Measurements from ENCODE around the gene IRS2. TPM values are rescaled to one million over a fixed set of nuclear protein-coding genes. Genes with fewer than 3 reads are reported as not detected.

IRS2 gene
- total and polyA plus RNA-seq, 2 of the 8 experiments (the other 6 are each of a cell fraction or from before 2014, with no cell fraction given), result 2.6 to 17.0 TPM

- Histone ChIP-seq H3K4me1 (replicated peaks in 1 of 4; ENCODE audit: control insufficient read depth in 3 of 4, insufficient read depth in 4 of 4, low read length in 3 of 4) (peaks cover 0 to 2% (median 0%) of the 10 kb centered on the region in 4 experiments; a peak in 1 of 7 replicates), H4K8ac (ENCODE audit: extremely low read depth, insufficient read depth, low read length) (no peak overlapping the region), H3K4me2 (ENCODE audit: insufficient read depth in 1 of 2, low read depth in 2 of 2, low read length in 2 of 2) (no peak overlapping the region), H4K20me1 (replicated peaks in 1 of 2; ENCODE audit: control insufficient read depth in 1 of 2, insufficient read depth in 2 of 2, low read length in 2 of 2) (no peaks in the 10 kb centered on the region), H3K79me1 (ENCODE audit: low read depth, low read length) (no peaks in the 10 kb centered on the region), H2AK5ac (ENCODE audit: low read depth, low read length) (peak overlapping the region; percentile 88; the same call in 1 of the 2 replicates), H2BK20ac (ENCODE audit: low read length) (no peak overlapping the region), H4K91ac (replicated peaks; ENCODE audit: insufficient read length, low read length) (no peak overlapping the region), H3K4ac (replicated peaks; ENCODE audit: insufficient read length, low read depth, low read length) (no peak overlapping the region), H2AFZ (ENCODE audit: low read length) (no peak overlapping the region), H3K27ac (ENCODE audit: low read depth, low read length) (no peak overlapping the region), H3K23me2 (ENCODE audit: low read depth, low read length) (no peaks in the 10 kb centered on the region), H3K4me3 (ENCODE audit: extremely low read depth in 1 of 4, insufficient read depth in 2 of 4, low read depth in 3 of 4, low read length in 4 of 4) (no peak overlapping the region), H3K27me3 (replicated peaks in 1 of 4; ENCODE audit: control insufficient read depth in 3 of 4, extremely low read depth in 1 of 4, insufficient read depth in 3 of 4, low read length in 3 of 4) (no peaks in the 10 kb centered on the region), H2BK5ac (ENCODE audit: low read depth, low read length) (peak overlapping the region; percentile 28; the same call in 1 of the 2 replicates), H2BK15ac (ENCODE audit: low read length) (no peak overlapping the region), H3K9me3 (ENCODE audit: insufficient read depth in 2 of 2, low read depth in 1 of 2, low read length in 1 of 2) (peaks cover 3 to 6% of the 10 kb centered on the region in 2 experiments; a peak in 2 of 4 replicates), H2BK120ac (replicated peaks; ENCODE audit: low read depth, low read length) (no peak overlapping the region), H3K23ac (ENCODE audit: insufficient read length) (no peak overlapping the region), H3K36me3 (ENCODE audit: control insufficient read depth in 2 of 4, insufficient read depth in 4 of 4, low read length in 3 of 4) (no peaks in the 10 kb centered on the region), H3K79me2 (ENCODE audit: control insufficient read depth in 1 of 2, insufficient read depth in 2 of 2, low read length in 2 of 2) (no peaks in the 10 kb centered on the region), H4K5ac (ENCODE audit: insufficient read length, low read depth, low read length) (no peak overlapping the region), H2BK12ac (ENCODE audit: low read depth, low read length) (peak overlapping the region; percentile 82; the same call in 1 of the 2 replicates), H3K18ac (ENCODE audit: extremely low read depth, low read length) (no peak overlapping the region), H3K9ac (replicated peaks in 1 of 4; ENCODE audit: extremely low read depth in 1 of 4, low read depth in 3 of 4, low read length in 3 of 4) (no peak overlapping the region), H3K56ac (replicated peaks; ENCODE audit: insufficient read length, low read depth, low read length) (no peak overlapping the region), H3K14ac (ENCODE audit: insufficient read length) (no peak overlapping the region)
- CTCF ChIA-PET (ENCODE audit: partially characterized antibody), result interaction anchor here (0.7 to 1.8 kb wide), 2 partner anchors 25 to 54 kb away, joined by 4 read pairs; no protein-coding TSS in a partner anchor
- 93% methylated on average over 14 of the region's 14 CpGs; no CpG with 5 or more reads in 1 of the 2 experiments for WGBS, 2 experiments (ENCODE audit: extremely low coverage in 1 of 2, insufficient coverage in 1 of 2, insufficient read length in 1 of 2, insufficient replicate concordance in 2 of 2, low coverage in 1 of 2, low lambda C conversion rate in 2 of 2, missing lambda C conversion rate in 1 of 2)
- FAIRE-seq (no peak), DNase-seq (ENCODE audit: low read depth in 1 of 2, low spot score in 2 of 2) (no peak)
- POLR2A ChIA-PET (ENCODE audit: partially characterized antibody), result no interaction called here
- no peak for TF ChIP-seq FOSL1 (IDR thresholded peaks at IDR 0.05; ENCODE audit: insufficient read depth, low read depth, low read length)
- TF ChIP-seq CEBPB (IDR thresholded peaks at IDR 0.05; ENCODE audit: low read depth, low read length), result no peak
- TF ChIP-seq CHD1 (IDR thresholded peaks at IDR 0.05; ENCODE audit: low read depth, low read length), result no peak
- no peak for TF ChIP-seq TAF1 (IDR thresholded peaks at IDR 0.05; ENCODE audit: low read depth, low read length)
- TF ChIP-seq EZH2 (IDR thresholded peaks at IDR 0.05; ENCODE audit: low read depth, low read length, severe bottlenecking), result no peak
- TF ChIP-seq CTCF (IDR thresholded peaks at IDR 0.05; ENCODE audit: control extremely low read depth in 1 of 3, insufficient read depth in 1 of 3, low read depth in 1 of 3, low read length in 3 of 3), result no peak
- TF ChIP-seq RXRA (IDR thresholded peaks at IDR 0.05; ENCODE audit: insufficient read depth, low read depth, low read length), result no peak
- TF ChIP-seq SP2 (IDR thresholded peaks at IDR 0.05; ENCODE audit: low read length), result no peak
- TF ChIP-seq KDM4A (IDR thresholded peaks at IDR 0.05; ENCODE audit: low read depth, low read length, severe bottlenecking), result no peak
Measured at GRCh38 chr13:109707742-109708617, 78.4 kb downstream of the IRS2 start.

Data from H1 (cell line).